ENCODE measurements around the gene RIC3.

RIC3 gene

DNA sequence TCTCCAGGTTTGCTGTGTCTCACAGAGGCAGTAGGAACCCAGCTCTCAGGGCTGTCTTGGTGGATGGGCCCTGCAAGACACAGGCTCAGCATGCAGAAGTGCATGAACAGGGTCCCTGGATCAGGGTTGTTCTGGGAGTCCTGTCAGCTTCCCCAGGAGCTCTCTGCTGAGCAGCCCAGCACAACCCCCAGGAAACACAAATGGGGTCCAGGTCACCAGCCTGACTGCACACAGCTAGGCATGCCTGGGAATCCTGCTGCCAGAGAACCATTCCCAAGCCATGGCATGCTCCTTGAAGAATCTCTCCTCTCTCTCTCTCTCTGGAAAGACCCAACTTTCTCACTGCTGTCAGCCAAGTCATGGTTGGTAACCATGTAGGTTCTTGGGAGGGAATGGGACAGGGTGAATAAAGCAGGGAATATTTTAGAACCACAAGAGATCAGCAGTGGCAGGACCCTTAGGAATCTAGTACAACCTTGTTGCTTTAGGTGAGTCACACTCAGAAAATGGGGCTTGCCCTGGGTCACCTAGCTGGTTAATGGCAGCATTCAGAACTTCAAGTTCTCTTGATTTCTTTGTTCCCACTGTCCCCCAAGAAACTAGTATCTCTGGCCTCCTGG lies 66.4 kb downstream of the RIC3 start:
- DNase-seq: no peak

DNA sequence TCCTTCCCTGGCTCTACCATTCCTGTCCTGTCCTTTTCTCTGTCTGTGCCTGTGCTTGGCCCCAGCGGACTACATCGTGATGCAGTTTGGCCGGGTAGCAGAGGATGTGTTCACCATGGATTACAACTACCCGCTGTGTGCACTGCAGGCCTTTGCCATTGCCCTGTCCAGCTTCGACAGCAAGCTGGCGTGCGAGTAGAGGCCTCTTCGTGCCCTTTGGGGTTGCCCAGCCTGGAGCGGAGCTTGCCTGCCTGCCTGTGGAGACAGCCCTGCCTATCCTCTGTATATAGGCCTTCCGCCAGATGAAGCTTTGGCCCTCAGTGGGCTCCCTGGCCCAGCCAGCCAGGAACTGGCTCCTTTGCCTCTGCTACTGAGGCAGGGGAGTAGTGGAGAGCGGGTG lies 67.4 kb downstream of the RIC3 start:
- DNase-seq: no peak

DNA sequence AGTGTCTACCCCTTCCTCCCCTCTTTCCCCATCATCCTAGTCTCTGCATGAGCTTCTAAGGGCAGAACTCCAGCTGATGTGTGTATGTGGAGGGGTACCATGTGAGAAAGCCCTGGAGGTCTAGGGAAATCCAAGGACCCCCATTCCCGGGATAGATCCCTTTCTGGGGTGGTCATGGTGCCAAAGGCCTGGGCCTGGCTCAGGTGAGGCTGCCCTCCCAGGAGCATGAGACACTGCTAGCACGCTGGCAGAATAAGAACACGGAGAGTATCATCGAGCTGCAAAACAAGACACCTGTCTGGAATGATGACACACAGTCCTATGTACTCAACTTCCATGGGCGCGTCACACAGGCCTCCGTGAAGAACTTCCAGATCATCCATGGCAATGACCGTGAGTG lies 68.2 kb downstream of the RIC3 start:
- no peak for DNase-seq

DNA sequence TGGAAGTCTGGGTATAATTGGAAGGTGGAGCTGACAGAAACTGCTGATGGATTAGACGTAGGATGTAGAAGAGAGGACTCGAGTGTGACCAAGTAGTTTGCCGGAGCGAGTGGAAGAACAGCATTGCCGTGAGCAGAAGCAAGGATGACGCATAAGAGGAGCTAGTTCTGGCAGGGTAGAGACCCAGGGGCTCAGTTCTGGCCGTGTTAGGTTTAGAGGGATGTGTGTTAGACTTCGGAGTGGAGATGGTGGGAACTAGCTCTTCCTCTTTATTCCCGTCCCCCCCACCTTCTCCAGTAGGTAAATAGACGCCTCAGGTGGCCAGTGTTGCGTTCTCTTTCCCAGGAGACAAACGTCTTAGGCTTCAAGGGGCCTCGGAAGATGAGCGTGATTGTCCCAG lies 68.7 kb downstream of the RIC3 start:
- no peak for DNase-seq

DNA sequence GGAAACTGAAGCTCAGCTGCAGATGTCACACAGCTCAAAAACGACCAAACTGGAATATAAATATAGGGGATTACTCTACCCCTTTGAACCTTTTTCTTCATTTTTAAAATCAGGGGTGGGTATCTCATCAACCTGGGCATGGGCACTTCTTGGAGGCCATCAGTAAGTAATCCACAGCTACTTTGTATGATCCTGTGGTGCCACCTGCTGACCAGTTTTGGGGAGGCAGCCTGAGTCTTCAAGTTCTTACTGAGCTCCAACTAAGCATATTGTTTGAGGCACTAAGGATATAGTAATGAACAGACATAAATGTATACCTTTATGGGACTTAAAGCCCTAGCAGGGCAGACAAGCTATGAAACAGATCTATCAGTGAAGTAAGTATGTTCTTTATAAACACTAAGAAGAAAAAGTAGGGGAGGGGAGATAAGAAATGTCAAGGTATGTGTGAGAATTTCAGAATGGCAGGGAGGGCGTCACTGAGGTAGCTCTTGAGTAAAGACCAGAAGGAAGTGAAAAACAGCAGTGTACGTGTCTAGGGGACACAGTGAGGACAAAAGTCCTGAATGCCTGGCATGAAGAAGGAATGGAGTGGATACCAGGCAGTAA lies 69.4 kb downstream of the RIC3 start:
- peak; percentile 15 to 64 (median 34) for DNase-seq

DNA sequence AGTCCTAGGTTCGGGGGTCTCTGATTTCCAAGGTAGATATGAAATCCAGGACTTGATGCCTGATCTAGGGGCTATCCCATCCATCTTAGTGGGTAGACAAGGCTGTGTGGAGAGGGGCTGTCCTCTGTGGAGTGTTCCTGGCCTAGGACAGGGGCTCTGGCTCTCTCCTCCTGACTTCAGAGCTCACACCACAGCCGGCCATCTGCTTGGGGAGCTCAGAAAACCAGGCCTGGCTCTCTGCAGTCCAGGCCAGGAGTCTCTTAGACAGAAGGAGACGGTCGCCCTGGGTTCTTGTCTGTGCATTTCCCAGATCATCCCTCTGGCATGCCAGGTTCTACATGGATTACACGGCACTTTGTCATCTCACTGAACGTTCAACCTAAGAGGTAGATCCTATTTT lies 69.9 kb downstream of the RIC3 start:
- no peak for DNase-seq

DNA sequence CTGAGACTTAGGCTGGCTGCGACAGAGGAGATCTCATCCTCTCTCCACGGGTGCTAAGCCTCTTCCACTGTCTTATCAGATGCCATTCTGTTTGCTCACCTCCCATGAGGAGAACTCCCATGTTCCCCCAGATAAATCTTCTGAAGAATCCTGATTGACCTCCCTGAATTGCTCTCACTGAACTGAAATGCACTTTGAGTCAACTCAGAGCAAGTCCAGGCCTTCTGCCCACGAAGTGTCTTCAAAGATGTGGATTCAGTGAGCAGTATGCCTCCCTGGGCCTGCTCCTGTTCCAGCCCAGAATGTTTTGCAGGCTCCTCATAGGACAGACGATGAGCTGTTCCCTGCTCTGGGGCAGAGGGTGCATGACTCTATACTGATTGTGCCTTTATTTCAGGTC lies 70.5 kb downstream of the RIC3 start:
- DNase-seq: no peak

DNA sequence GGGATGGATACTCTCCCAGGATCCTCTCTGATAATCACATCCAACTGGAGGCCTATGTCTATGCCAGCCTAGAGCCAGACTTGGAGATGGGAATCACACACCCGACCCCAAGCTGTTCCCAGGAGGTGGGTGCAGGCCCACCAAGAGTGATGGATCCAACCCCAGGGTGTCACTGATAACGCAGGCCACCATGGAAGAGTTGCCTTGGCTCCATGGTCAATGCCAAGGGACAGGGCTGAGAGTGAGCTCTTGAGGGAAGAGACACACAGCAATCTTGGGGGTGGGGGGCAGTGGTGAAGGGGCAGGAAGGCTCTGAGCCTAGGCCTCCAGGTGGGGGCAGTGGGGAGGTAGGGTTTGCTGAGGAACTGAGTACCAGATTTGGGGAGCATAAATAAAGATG lies 70.9 kb downstream of the RIC3 start:
- no peak for DNase-seq

DNA sequence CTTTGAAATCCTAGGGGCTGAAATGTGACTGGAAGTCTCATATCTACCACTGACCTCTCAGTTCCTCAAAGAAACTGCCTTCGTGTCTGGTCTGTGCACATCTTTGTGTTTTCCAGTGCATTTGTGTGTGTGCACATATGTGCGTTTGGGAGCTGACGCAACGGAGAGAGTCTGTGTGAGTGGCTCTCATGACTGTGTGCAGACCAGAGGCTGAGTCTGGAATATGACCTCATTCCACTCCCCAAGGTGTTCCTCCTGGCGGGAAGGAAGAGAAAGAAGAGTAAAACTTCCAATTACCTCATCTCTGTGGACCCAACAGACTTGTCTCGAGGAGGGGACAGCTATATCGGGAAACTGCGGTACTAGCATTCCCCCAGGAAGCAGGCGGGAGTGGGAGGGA lies 71.4 kb downstream of the RIC3 start:
- no peak for DNase-seq

DNA sequence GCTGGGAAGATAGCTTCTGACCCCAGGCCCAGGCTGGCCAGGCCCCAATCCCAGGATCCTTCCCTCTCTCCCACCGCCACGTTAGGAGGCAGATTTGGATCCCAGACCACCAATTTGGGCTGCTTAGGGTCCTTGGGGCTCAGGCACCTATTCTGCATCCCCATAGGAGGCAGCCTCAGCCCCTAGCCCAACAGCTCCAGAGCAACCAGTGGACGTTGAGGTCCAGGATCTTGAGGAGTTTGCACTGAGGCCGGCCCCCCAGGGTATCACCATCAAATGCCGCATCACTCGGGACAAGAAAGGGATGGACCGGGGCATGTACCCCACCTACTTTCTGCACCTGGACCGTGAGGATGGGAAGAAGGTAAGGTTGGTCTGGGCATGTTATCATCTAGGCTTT lies 71.8 kb downstream of the RIC3 start:
- no peak for DNase-seq

DNA sequence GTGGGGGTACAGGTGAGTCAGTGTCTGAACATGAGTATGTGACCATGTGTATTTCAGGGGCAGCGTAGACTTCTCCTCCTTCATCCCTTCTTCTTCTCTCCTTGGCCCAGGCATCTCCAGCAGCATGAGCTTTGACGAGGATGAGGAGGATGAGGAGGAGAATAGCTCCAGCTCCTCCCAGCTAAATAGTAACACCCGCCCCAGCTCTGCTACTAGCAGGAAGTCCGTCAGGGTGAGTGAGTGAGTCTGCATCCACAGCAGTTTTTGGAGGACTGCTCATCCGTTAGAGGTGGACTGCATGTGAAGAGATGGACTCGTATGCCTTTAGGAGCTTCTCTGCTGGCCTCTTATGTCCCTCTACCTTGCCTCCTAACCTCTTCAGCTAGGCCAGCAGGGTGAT lies 72.2 kb downstream of the RIC3 start:
- DNase-seq: no peak

DNA sequence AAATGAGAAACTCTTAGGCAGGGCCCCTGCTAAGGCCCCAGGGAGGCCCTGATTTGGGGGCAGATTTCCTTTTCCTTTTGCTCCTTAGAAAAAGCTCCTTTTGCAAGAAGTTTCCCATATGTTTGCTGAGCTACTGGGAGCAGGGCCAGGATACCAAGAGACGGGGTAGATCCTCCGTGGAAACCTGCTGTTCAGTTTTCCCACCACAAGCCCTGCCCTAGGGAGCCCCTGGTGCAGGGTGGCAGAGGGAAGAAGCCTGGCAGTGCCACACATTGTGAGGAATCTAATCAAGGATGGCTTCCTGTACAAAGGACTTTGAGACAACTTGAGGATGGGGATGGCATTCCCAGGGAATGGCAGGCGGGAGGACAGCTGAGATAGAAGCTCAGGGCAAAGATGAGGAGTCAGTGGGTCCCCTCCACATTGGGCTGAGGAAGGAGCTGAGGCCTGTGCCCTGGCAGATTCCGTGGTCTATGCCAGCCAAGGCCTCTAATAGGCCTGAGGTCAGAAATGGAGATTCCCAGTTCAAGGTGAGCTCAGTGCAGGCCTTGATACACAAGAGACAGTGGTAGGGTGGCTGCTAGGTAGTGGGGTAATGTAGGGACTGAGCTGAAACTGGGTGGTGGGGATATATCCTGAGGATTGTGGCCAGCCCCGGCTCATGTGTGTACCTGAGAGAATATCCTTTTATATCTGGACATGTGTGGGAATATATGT lies 72.9 kb downstream of the RIC3 start:
- no peak for DNase-seq

DNA sequence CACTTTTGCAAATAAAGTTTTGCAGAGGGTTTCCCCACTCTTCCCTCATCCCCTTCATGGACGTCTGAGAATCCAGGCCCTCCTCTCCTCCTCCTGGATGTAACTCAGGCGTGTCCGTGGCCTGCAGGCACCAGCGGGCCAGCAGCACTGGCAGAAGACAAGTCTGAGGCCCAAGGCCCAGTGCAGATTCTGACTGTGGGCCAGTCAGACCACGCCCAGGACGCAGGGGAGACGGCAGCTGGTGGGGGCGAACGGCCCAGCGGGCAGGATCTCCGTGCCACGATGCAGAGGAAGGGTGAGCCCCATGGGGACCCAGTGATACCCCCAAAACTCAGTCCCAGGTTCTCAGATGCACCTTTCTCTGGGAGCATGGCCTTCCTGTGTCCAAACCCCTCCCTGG lies 73.5 kb downstream of the RIC3 start:
- no peak for DNase-seq

DNA sequence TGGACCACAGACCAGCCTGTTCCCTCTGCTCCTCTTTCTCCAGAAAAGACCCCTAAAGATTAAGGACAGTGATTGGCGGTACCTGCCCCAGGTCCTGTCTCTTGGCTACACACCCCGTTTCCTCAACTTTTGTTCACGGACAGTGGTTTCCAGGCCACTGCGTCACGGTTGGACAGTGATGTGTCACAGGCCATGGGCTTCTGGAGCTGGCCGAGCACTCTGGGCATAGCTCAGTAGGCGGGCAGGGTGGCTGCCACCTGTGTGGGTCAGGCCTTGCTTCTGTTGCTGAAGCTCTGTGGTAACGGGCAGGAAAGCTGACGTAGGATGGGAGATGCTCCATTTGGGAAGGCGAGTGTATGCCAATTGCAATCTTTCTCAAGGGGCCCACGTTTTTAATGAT lies 74.2 kb downstream of the RIC3 start:
- DNase-seq: no peak

DNA sequence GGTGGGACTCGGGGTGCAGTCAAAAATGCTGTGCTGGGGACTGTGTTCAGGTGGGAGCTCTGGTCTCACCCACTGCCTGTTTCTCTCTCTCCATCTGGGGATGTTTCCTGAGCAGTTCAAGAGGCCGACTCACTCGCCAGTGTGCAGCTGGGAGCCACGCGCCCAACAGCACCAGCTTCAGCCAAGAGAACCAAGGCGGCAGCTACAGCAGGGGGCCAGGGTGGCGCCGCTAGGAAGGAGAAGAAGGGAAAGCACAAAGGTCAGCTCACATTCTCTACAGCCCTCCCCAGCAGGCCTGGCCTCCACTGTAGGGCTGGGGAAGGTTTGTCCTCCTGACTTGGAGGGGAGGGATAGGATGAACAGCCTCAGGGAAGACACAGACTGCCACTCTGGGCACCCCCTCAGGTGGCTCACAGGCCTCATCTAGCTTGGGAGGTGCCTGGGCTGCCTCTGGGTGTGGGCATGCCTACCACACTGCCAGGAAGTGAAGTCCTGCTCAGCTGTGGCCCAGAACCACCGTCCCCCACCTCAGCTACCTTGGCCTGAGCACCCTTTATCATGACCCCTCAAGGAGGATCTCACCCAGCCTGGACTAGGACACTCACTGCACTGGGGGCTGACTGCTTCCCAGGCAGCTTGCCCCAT lies 74.8 kb downstream of the RIC3 start:
- no peak for DNase-seq

DNA sequence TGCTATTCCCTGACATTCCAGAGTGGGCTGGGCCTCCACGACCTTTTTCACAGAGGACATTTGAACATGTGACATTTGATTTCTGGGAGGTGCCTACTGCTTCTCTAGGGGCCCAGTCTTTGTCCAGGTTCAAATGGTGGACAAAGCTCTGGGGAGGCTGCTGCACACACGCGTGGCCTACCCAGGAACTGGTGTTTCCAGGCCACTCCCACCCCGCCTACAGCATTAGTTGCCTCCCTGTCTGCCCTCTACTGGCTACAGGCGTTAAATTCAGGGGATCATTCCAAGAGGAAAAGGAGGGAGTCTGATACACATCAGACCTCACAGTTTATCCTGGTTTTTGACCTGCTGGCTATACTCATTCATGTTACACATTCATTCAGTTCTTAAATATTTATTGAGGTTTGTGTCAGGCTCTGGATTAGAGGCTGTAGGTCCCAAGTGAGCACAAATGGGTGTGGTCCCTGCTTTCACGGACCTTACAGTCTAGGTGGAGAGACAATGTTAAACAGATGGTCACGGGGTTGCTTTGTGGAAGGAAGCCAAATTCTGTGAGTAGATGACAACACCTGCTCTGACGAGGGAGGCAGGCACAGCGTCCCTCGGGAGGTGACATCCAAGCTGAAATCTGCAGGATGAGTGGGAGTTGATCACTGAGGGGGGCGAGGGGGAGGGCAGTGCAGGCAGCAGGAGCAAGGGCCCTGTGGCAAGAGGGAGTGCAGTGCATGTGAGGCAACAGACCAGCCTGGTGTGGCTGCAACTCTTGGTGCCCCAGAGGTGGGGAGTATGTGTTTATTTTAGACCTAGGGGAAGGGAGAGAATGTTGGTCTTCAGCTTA lies 76.0 kb downstream of the RIC3 start:
- DNase-seq: peak in 1 of 4 experiments; percentile 6

DNA sequence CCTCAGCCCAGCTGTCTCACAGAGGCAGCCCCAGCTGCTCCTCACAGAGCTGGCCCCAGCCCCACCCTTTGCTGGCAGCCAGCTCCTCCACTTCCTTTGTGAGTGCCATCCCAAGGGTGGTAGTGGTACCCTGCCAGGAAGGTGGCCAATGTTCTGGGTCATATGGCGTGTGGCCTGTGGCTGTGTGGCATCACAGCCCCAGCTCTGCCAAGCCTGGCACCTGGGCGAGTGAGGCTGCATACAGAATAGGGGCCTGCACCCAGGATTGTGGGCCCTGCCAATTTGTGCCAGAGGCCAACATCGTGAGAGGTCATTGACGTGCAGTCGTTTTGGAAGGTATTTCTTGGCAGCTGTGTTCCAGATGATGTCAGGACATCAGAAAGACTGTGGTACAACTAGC lies 77.1 kb downstream of the RIC3 start:
- DNase-seq: no peak

DNA sequence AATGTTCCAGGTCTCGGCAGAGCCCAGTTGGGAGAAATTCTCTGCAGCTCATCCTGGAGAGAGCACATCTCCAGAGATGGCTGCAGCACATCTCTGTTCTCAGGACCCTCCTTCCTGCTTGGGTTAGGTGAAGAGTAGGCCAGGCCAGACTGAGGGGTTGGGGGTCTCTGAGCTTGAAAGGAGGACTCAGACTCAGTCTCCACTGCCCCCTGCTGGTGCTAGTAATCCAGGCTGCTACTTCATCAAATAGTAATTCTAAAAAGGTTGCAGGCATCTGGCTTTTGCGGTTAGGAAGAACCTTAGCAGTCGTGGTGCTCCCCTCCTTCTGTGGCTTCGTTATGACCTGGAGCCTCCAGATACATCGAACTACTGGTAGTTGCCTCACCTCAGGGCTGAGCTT lies 78.1 kb downstream of the RIC3 start:
- peak in 1 of 4 experiments; percentile 8 for DNase-seq

DNA sequence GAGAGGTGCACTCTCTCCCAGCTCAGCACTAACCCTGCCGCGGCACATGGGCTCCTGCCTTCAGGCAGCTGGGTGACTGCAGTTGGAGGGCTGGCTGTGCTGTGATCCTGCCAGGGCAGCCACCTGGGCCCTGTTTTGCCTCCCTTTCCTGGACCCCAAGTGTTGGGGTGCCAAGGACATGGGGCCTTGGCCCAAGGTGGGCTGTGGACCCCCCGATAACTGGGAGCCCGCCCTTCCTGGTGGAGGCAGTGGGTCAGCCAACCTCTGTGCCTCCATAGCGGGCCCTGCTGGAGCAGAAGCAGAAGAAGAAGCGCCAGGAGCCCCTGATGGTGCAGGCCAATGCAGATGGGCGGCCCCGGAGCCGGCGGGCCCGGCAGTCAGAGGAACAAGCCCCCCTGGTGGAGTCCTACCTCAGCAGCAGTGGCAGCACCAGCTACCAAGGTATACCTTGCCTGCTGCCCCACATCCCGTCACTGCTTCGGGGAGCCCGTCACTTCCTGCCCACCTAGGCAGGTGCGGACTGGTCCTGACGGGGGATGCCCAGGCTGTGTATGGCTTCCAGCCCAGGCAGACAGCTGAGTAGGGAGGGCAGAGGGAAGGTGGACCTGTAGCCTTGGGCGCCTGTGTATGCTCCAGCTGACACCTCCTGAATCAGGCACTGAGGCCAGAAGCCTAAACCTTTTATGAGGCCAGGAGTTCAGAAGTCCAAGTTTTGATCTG lies 78.9 kb downstream of the RIC3 start:
- DNase-seq: no peak

DNA sequence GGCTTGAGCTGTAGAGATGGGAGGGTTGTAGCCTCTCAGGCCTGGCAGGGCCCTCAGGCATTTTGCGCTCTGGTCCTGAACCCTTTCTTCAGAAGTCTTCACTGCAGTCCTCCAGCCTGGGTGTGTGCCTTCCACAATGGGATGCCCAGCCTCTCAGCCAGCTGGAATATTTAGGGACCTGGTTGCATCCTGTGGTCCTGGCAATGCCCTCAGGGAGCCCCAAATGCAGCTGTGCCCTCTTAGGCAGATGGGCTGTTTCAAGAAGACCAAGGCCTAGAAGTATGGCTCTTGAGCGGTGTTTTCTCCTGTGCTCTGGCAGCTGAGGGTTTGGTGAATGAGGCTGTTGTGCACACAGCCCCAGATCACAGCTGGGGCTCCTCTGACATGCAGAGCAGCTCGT lies 81.1 kb downstream of the RIC3 start:
- no peak for DNase-seq

DNA sequence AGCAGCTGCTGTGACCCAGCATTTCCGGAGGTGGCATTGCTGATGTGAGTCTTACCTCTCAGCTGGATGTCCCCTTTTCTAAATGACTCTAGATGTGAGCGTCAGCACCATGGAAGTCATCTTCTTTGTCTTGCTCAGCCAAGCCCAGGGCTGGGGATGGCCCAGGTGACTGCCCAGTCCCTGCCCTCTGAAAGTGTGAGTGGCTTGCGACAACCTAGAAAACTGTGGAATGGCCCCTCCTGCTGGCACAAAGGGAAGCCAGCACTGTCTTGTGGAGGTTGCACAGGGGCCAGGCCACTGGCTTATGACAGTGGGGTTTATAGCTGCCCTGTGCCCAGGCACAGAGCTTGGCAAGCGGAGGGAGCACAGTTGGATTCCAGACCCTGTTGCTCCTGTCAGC lies 81.6 kb downstream of the RIC3 start:
- DNase-seq: no peak

DNA sequence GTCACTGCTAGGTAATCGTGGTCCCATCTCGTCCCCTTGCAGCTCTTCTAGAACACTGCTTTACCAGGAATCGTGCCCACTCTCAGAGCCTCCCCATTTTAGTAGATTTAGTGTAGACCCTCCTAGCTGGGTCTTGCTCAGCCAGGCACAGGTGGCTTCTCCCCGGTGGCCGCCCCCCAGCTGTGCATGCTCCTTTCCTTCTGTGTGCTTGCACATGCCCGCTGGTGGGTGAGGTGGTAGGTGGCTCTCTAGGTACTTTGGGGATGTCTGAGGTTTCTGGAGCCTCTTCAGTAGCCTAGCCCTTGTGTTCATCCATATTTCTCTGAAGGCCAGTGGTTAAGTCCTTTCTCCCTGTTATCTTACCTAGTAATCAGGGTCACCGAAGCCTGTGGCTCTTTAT lies 82.3 kb downstream of the RIC3 start:
- DNase-seq: no peak

Data from activated CD4-positive, CD25-positive, alpha-beta regulatory T cell (primary cell).